Neural progenitor cell (in vitro differentiated cells): ENCODE results near the gene ARHGAP26. TPM values are rescaled to one million over a fixed set of nuclear protein-coding genes. Genes with fewer than 3 reads are reported as not detected.

ENCODE experiments used
- DNase-seq: peaks from one replicate; pipeline ENCODE4 v3.0.0-alpha.2; 2016; ENCODE audit warnings: low spot score
- H2AFZ ChIP-seq: fragments of 200-600 bp; sonication (generic); replicated peaks from 2 replicates; pipeline ENCODE4 v1.6.1; 2016; ENCODE audit warnings: antibody characterized with exemption
- H3F3A ChIP-seq: fragments of 200-600 bp; sonication (generic); 2 replicates; pipeline ENCODE4 v1.6.1; 2016; ENCODE audit warnings: antibody characterized with exemption, low read depth
- H3K27ac ChIP-seq: fragments of 200-600 bp; sonication (generic); 2 replicates; pipeline ENCODE4 v1.5.1; 2016; ENCODE audit warnings: mild to moderate bottlenecking
- H3K27me3 ChIP-seq: fragments of 200-600 bp; sonication (generic); 2 replicates; pipeline ENCODE4 v1.6.1; 2016; ENCODE audit warnings: mild to moderate bottlenecking, moderate library complexity
- H3K36me3 ChIP-seq: fragments of 200-600 bp; sonication (generic); 2 replicates; pipeline ENCODE4 v1.5.1; 2016
- H3K4me1 ChIP-seq: fragments of 200-600 bp; sonication (generic); 2 replicates; pipeline ENCODE4 v1.6.1; 2016; ENCODE audit warnings: mixed run types
- H3K4me2 ChIP-seq: fragments of 200-600 bp; sonication (generic); 2 replicates; pipeline ENCODE4 v1.6.1; 2016
- H3K4me3 ChIP-seq: fragments of 200-600 bp; sonication (generic); 2 replicates; pipeline ENCODE4 v1.5.1; 2016
- H3K79me2 ChIP-seq: fragments of 200-600 bp; sonication (generic); 2 replicates; pipeline ENCODE4 v1.6.1; 2016; ENCODE audit warnings: low read depth
- H3K9ac ChIP-seq: fragments of 200-600 bp; sonication (generic); 2 replicates; pipeline ENCODE4 v1.6.1; 2016
- H3K9me3 ChIP-seq: fragments of 200-600 bp; sonication (generic); 2 replicates; pipeline ENCODE4 v1.5.1; 2016; ENCODE audit warnings: low read depth
- H4K20me1 ChIP-seq: fragments of 200-600 bp; sonication (generic); 2 replicates; pipeline ENCODE4 v1.6.1; 2016; ENCODE audit warnings: low read depth
- H3K27ac Mint-ChIP-seq: 3 replicates; pipeline ENCODE4 v1.8.0; 2021; ENCODE audit warnings: mixed read lengths
- H3K27me3 Mint-ChIP-seq: 2 replicates; pipeline ENCODE4 v1.8.0; 2022; ENCODE audit warnings: low read depth, mild to moderate bottlenecking, inconsistent platforms, moderate library complexity, mixed read lengths; ENCODE audit not compliant: insufficient read depth
- H3K36me3 Mint-ChIP-seq: 3 replicates; pipeline ENCODE4 v1.8.0; 2021; ENCODE audit warnings: mixed read lengths
- H3K4me1 Mint-ChIP-seq: 3 replicates; pipeline ENCODE4 v1.8.0; 2021; ENCODE audit warnings: mixed read lengths
- H3K4me3 Mint-ChIP-seq: 3 replicates; pipeline ENCODE4 v1.8.0; 2021; ENCODE audit warnings: mild to moderate bottlenecking, moderate library complexity, mixed read lengths
- H3K9me3 Mint-ChIP-seq: 3 replicates; pipeline ENCODE4 v1.8.0; 2020; ENCODE audit warnings: mixed read lengths
- EZH2 ChIP-seq: fragments of 200-600 bp; sonication (generic); IDR thresholded peaks from 2 replicates; pipeline ENCODE4 v1.6.1; 2017; ENCODE audit warnings: antibody characterized with exemption, mild to moderate bottlenecking, moderate library complexity
- EZH2phosphoT487 ChIP-seq: fragments of 200-600 bp; sonication (generic); IDR thresholded peaks from 2 replicates; pipeline ENCODE4 v1.6.1; 2017; ENCODE audit warnings: antibody characterized with exemption
- total RNA-seq: library from RNA; depleted of rRNA; stranded (reverse); fragments of >200 nt; gene quantifications from 2 replicates; pipeline ENCODE4 v1.2.3, GENCODE V29; 2015; ENCODE audit warnings: low replicate concordance
- TF ChIP-seq, protein P1 (sequence below): fragments of 200-600 bp; sonication (generic); IDR thresholded peaks from 2 replicates; pipeline ENCODE4 v1.5.1; 2017; ENCODE audit warnings: antibody characterized with exemption, mild to moderate bottlenecking

ARHGAP26 gene
- total RNA-seq, 1 donor from 2014 or later: 7.0 TPM

DNA sequence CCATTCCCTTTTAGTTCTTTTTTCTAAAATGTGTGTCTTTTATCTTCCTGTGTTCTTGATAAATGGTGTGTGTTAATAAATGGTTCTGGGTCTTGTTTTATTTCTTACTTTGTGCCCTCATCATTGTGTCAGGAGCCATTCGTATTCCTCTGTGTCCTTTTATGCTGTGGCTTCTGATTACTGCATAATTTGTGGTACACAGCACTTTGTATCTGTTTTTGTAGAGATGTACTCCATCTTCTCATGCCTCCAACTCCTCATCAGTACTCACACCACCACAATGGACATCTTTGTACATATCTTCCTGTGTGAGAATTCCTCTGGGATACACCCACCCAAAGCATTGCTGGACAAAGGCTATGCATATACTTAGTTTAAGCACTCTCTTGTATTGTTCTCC lies 247.4 kb downstream of the ARHGAP26 start:
- Mint-ChIP-seq H3K27me3 (peaks cover 2% of the 10 kb centered on the region), H3K4me1 (peaks cover 11% of the 10 kb centered on the region)

DNA sequence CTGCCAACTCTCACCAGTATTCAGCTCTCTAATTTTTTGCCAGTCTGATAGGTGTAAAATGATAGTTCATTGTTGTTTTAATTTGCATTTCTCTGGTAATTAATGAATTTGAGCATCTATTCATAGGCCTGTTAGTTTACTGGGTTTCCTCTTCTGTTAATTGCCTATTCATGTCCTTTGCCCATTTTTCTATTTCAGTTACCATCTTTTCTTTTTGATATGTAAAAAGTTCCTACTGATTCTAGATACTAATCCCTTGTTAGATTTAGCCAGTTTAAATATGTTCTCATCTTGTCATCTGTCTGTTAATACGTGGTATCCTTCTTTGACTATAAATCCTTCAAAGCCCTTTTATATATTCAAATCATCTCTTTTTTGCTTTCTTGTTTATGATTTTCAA lies 247.8 kb downstream of the ARHGAP26 start:
- no peaks in the 10 kb centered on the region for H3K36me3 ChIP-seq
- no peak for TF ChIP-seq EZH2
- TF ChIP-seq, protein P1, sequence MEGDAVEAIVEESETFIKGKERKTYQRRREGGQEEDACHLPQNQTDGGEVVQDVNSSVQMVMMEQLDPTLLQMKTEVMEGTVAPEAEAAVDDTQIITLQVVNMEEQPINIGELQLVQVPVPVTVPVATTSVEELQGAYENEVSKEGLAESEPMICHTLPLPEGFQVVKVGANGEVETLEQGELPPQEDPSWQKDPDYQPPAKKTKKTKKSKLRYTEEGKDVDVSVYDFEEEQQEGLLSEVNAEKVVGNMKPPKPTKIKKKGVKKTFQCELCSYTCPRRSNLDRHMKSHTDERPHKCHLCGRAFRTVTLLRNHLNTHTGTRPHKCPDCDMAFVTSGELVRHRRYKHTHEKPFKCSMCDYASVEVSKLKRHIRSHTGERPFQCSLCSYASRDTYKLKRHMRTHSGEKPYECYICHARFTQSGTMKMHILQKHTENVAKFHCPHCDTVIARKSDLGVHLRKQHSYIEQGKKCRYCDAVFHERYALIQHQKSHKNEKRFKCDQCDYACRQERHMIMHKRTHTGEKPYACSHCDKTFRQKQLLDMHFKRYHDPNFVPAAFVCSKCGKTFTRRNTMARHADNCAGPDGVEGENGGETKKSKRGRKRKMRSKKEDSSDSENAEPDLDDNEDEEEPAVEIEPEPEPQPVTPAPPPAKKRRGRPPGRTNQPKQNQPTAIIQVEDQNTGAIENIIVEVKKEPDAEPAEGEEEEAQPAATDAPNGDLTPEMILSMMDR: no peak
- TF ChIP-seq EZH2phosphoT487: no peak
- H2AFZ ChIP-seq: no peak overlapping the region
- Mint-ChIP-seq H3K4me1 (peaks cover 15% of the 10 kb centered on the region), H3K27ac (no peak overlapping the region), H3K36me3 (peaks cover 2% of the 10 kb centered on the region), H3K27me3 (peaks cover 2% of the 10 kb centered on the region), H3K4me3 (no peak overlapping the region), H3K9me3 (no peaks in the 10 kb centered on the region)
- no peak overlapping the region for H3K4me2 ChIP-seq
- no peak overlapping the region for H3K27ac ChIP-seq
- no peaks in the 10 kb centered on the region for H3K79me2 ChIP-seq
- no peak for DNase-seq
- no peak overlapping the region for H3K4me3 ChIP-seq
- no peaks in the 10 kb centered on the region for H3F3A ChIP-seq
- no peaks in the 10 kb centered on the region for H4K20me1 ChIP-seq
- H3K27me3 ChIP-seq: no peaks in the 10 kb centered on the region
- peaks cover 3% of the 10 kb centered on the region for H3K4me1 ChIP-seq
- H3K9me3 ChIP-seq: no peaks in the 10 kb centered on the region
- no peak overlapping the region for H3K9ac ChIP-seq

More for the DNA sequence above, 247.4 kb downstream of the ARHGAP26 start:
- Mint-ChIP-seq H3K4me3 (no peak overlapping the region), H3K36me3 (peaks cover 2% of the 10 kb centered on the region), H3K27ac (no peak overlapping the region), H3K9me3 (no peaks in the 10 kb centered on the region)
- no peaks in the 10 kb centered on the region for H3K79me2 ChIP-seq
- H3K4me2 ChIP-seq: no peak overlapping the region
- H3K9ac ChIP-seq: no peak overlapping the region
- H3K4me3 ChIP-seq: no peak overlapping the region
- no peaks in the 10 kb centered on the region for H3K4me1 ChIP-seq
- H2AFZ ChIP-seq: no peak overlapping the region
- H3K36me3 ChIP-seq: no peaks in the 10 kb centered on the region
- no peaks in the 10 kb centered on the region for H3K9me3 ChIP-seq
- TF ChIP-seq, protein P1: no peak
- no peak for TF ChIP-seq EZH2
- TF ChIP-seq EZH2phosphoT487: no peak
- no peak overlapping the region for H3K27ac ChIP-seq
- H3F3A ChIP-seq: no peaks in the 10 kb centered on the region
- H4K20me1 ChIP-seq: no peaks in the 10 kb centered on the region
- DNase-seq: no peak
- no peaks in the 10 kb centered on the region for H3K27me3 ChIP-seq

- Histone ChIP-seq H2AFZ (no peak overlapping the region), H3K27ac (no peak overlapping the region), H3K27me3 (no peaks in the 10 kb centered on the region), H3K4me1 (peaks cover 14% of the 10 kb centered on the region), H3K4me3 (no peak overlapping the region), H3K9ac (no peak overlapping the region), H3K79me2 (no peaks in the 10 kb centered on the region), H3K36me3 (no peaks in the 10 kb centered on the region), H3F3A (no peaks in the 10 kb centered on the region), H3K4me2 (no peak overlapping the region), H3K9me3 (no peaks in the 10 kb centered on the region), H4K20me1 (no peaks in the 10 kb centered on the region)
- TF ChIP-seq EZH2phosphoT487: no peak
- no peak for TF ChIP-seq EZH2
- TF ChIP-seq, protein P1: no peak
- Mint-ChIP-seq H3K27ac (no peak overlapping the region), H3K36me3 (peaks cover 2% of the 10 kb centered on the region), H3K27me3 (peaks cover 2% of the 10 kb centered on the region), H3K9me3 (no peaks in the 10 kb centered on the region), H3K4me3 (no peak overlapping the region), H3K4me1 (peaks cover 27% of the 10 kb centered on the region)
- no peak for DNase-seq
These were observed 249.0 kb downstream of the ARHGAP26 start for GRCh38 chr5:143019157-143019556.
